Stimulated activated CD4-positive, alpha-beta T cell treated with anti-CD3 and anti-CD28 coated beads, Interleukin-2, amount 100 ng/mL, for 48 hours (primary cell): ENCODE measurements around the gene CLMN.
A peak's percentile ranks its signal among the peaks of the same experiment; 100 is the strongest.

Source experiments
- DNase-seq, 2 donors: peaks; one replicate each; pipeline ENCODE4 v3.0.0-alpha.2; 2020

The CLMN gene, protein sequence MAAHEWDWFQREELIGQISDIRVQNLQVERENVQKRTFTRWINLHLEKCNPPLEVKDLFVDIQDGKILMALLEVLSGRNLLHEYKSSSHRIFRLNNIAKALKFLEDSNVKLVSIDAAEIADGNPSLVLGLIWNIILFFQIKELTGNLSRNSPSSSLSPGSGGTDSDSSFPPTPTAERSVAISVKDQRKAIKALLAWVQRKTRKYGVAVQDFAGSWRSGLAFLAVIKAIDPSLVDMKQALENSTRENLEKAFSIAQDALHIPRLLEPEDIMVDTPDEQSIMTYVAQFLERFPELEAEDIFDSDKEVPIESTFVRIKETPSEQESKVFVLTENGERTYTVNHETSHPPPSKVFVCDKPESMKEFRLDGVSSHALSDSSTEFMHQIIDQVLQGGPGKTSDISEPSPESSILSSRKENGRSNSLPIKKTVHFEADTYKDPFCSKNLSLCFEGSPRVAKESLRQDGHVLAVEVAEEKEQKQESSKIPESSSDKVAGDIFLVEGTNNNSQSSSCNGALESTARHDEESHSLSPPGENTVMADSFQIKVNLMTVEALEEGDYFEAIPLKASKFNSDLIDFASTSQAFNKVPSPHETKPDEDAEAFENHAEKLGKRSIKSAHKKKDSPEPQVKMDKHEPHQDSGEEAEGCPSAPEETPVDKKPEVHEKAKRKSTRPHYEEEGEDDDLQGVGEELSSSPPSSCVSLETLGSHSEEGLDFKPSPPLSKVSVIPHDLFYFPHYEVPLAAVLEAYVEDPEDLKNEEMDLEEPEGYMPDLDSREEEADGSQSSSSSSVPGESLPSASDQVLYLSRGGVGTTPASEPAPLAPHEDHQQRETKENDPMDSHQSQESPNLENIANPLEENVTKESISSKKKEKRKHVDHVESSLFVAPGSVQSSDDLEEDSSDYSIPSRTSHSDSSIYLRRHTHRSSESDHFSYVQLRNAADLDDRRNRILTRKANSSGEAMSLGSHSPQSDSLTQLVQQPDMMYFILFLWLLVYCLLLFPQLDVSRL

DNA sequence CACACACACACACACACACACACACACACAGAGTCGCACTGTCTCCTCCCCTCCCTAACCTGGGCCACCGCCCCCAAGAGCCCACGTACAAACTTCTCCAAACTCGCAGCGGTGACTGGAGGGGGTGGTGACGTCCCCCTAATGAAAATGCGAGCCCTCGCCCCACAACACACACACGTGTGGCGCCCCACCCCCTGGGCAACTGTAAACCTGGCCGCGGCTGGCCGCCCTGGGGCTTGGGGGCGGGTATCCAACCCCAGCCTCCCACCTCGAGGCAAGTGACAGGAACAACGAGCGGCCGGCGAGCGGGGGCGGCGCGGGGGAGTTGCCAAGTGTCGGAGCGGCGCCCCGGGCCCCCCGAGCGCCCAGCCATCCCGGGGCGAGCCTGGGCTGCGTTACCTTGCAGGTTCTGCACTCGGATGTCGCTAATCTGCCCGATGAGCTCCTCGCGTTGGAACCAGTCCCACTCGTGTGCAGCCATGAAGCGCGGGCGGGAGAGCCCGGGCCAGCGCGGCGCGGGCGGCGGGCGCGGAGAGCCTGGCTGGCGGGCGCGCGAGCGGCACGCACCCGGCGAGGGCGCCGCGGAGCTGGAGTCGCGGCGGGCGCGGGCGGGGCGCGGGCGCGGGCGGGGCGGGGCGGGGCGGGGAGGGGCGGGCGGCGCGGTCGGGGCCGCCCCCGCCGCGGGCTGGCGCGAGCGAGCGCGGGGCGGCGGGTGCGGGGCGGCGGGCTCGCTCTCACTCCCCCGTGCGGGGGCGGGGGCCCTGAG is at the start of gene CLMN:
Gene CLMN, minus strand, starts transcription at position 597 of the 766 bp plus-strand sequence. Its CDS starts 116 bp downstream, at position 481.
- peak; percentile 15 to 17 for DNase-seq

GRCh38 chr14:95365401-95365800 is 45.7 kb upstream of the CLMN start:
- DNase-seq = no peak

GRCh38 chr14:95364481-95365209 is 44.9 kb upstream of the CLMN start:
- no peak for DNase-seq

DNA sequence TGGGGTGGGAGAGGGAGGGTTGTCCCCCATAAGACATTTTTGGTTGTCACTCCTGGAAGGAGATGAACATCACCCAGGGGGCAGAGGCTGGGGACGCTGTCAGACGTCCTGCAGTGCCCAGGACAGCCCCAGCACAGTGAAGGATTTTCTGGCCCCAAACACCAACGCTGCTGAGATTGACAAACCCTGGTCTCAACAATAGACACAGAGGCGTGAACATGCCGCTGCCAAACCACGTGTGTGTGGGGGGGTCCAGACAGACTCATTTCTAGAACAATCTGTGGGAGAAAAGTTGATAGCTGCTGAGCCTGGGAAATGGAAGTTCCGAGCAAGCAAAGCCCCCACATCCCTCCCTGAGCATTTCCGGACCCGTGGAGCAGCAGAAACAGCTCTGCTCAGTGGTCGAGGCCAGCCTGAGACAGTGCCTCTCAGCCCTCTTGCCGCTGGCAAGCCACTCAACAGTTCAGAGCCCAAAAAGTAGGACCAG is 43.8 kb upstream of the CLMN start:
- DNase-seq = no peak

DNA sequence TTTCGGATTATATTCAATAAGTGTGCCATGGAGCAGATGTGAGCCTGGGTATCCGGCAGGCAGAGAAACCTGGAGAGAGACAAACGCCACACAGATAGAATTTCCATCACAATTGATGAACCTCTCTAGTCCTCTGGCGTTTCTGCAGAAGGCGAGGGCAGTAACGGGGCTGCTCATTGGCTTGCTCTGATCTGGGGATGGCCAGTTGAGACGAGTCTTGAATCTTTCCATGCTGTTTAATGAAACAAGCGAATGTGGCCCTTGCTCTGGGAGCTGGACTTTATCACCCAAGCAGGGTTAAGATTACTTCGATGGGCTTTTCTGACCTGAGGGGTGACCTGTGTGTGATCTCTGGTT is 42.4 kb upstream of the CLMN start:
- DNase-seq = no peak

- peak; percentile 45 to 58 for DNase-seq
Measured at GRCh38 chr14:95361373-95362137, 41.8 kb upstream of the CLMN start.

- no peak for DNase-seq
Measured at GRCh38 chr14:95360828-95361227, 41.1 kb upstream of the CLMN start.

- DNase-seq = no peak
Measured at GRCh38 chr14:95359994-95360826, 40.5 kb upstream of the CLMN start.

- DNase-seq = no peak
Measured at GRCh38 chr14:95356245-95356869, 36.6 kb upstream of the CLMN start.

- no peak for DNase-seq
Measured at GRCh38 chr14:95355422-95355821, 35.7 kb upstream of the CLMN start.

DNA sequence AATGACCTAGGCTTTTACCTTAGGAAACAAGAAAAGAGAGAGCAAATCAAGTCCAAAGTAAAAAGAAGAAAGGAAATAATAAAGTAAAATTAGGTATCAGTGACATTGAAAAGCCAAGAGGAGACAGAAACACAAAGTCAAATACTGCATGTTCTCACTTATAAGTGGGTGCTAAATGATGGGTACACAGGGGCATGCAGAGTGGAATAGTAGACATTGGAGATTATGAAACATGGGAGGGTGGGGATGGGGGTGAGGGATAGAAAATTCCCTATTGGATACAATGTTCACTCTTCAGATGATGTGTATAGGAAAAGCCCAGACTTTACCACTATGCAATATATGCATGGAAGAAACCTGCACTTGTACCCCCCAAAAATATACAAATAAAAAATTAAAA is 35.1 kb upstream of the CLMN start:
- no peak for DNase-seq

DNA sequence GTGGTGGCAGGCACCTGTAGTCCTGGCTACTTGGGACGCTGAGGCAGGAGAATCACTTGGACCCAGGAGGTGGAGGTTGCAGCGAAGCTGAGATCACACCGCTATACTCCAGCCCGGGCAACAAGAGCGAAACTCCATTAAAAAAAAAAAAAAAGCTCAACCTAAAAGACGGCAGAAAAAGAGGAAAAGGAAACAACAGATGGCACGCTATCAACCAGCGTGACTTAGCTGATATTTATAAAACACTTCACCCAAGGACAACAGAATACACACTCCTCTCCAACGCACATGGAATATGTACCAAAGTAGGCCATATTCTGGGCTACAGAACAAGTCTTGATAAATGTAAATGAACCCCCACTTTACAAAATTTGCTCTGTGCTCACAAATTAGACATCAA is 34.0 kb upstream of the CLMN start:
- DNase-seq = no peak

DNA sequence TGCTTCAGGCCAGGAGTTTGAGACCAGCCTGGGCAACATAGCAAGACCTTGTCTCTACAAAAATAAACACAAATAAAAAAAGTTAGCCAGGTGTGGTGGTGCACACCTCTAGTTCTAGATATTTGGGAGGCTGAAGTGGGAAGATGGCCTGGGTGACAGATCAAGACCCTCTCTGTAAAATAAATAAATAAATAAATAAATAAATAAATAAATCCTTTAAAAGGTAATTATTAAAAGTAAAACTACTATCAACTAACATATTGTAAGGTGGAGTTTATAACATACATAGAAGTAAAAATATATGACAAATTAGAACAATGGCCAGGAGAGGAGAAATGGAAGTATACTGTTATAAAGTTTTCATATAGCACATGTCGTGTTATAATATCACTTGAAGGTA is 33.3 kb upstream of the CLMN start:
- no peak for DNase-seq

- no peak for DNase-seq
Measured at GRCh38 chr14:95352481-95352880, 32.8 kb upstream of the CLMN start.

- no peak for DNase-seq
Measured at GRCh38 chr14:95349241-95349640, 29.5 kb upstream of the CLMN start.

DNA sequence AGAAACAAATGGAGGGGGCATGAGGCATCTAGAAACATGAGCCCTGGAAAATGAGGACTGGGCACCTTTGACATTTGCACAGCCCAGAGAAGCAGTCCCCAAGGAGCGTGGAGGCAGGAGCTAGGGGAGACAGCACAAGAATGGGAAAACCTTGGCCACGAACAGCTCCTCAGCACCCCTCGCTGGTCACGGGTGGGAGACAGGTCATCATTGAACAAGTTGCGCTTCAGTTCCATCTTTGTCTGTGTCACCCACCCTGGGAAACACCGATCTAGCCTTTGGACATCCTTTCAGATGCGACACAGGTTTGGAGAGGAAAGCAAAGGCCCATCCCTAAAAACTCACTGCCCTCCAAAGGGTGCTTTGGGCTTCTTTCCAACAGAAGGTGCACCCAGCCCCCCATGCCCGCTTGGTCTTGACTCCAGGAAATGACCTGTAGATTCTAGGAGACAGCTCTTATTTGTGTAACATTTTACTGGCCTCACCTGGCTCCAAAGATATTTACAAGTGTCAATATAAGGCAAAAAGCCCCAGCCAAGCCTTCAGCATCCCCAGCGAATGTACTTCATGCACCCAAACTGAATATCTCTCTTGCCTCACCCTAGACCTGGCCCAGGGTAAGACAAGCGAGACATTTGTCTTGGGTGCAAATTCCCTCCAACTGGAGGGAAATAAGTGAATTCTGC is 28.8 kb upstream of the CLMN start:
- no peak for DNase-seq

GRCh38 chr14:95346820-95347219 is 27.1 kb upstream of the CLMN start:
- DNase-seq = no peak

GRCh38 chr14:95346266-95346665 is 26.6 kb upstream of the CLMN start:
- DNase-seq = no peak

DNA sequence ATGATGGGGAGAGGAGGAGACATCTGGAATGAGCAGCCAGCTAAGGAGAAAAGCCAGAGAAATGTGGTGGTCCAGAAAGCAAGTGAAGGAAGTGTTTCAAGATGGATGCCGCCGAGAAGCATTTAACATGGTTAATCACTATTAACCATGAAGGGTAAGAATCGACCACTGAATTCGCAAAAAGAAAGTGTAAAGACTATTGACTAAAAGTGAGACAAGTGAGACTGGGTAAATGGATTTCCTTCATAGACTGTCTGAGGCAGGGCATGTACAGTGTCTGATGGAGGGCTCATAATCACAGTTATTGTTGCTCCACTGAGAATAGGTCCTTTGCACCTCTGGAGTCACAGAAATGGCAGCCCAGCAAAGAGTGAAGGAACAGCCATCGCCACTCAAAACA is 25.3 kb upstream of the CLMN start:
- DNase-seq = no peak
